Raji (cell line): ENCODE measurements around the gene FFAR2.

Experiments used
- POLR2A ChIP-seq: IDR thresholded peaks from 2 replicates; pipeline ENCODE4 v1.6.1; 2011; ENCODE audit warnings: low read depth, low read length, control low read depth; ENCODE audit not compliant: insufficient read depth

FFAR2 gene

DNA sequence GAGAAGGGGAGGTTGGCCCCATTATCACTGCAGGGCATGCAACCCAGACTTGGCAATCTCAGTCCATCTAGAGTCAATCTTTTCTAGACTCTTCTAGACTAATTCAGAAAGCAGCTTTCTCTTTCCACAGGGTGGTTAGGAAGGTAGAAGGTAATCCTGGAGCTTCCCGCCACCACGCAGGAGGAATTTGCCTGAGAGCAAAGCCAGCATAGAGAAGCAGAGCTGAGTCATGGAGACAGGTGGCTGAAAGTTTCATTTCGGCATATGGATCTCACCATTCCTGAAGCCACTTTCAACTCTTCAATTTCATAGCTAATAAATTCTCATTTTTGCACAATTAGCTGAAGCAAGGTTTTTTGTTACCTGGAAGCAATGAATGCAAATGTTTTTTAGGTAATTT is 29.0 kb upstream of the FFAR2 start:
- no peak for TF ChIP-seq POLR2A

DNA sequence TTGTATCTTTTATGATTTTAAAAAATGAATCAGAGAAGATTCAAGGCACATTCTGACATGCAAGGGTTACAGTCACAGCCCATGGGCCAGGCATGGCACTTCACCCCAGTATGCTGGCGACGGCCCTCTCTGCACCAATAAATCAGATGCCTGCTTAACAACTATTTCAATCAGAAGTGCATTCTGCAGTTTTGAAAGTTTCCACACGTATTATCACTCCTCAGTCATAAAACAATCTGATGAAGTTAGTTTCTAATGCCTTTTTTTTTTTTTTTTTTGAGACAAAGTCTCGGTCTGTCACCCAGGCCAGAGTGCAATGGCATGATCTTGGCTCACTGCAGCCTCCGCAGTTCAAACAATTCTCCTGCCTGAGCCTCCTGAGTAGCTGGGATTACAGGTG is 28.3 kb upstream of the FFAR2 start:
- no peak for TF ChIP-seq POLR2A

DNA sequence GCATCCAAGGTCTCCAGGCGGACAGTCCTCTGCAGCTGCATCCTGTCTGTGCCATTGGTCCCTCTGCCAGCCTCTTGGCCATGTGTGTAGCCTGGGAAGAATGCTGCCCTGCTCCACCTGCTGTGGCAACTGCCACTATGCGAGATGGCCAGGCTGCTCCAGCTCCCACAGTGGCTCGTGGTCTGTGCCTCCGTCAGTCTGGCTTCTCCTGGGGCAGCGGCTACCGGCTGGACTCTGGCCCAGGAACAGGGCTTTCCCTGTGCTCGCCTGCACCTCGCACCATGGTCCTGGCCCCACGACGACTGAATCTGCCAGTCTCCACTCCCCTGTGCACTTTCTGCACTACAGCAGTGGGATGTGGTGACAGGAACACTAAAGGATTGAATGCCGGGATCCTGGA is 26.7 kb upstream of the FFAR2 start:
- no peak for TF ChIP-seq POLR2A

DNA sequence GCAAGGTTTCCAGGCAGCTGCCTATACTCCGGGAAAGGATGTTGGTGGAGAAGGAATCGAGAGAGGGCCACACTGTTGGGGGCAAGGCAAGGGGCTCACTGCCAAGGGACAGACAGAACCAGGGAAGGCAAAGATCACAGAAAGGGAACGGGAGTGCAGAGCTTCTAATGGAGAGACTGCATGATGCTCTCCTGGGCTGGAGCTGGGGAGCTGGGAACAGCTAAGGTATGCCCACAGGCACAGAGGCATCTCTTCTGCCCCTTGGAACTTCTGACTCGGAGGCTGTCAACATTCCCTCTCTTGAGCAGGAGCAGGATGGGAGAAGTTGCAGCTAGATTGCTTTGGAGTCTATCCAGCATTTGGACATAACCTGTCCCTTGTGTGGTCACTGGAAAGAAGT is 22.4 kb upstream of the FFAR2 start:
- no peak for TF ChIP-seq POLR2A

DNA sequence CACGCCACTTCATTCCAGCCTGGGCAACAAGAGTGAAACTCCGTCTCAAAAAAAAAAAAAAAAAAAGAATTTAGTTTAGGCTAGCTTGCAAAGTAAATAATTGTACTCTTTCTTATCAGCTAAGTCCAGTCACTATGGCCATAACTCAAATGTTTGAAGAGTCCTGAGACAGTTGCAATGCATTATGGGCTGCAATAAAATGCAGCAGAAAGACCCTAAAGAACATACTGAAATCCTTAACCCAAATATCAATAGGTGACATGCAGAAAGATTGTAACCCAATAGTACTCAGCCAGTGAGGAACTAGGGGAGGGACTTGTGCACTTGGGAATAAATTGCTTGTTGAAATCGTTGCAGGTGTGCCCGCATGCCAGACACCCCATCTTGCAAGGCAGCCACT is 20.9 kb upstream of the FFAR2 start:
- no peak for TF ChIP-seq POLR2A

DNA sequence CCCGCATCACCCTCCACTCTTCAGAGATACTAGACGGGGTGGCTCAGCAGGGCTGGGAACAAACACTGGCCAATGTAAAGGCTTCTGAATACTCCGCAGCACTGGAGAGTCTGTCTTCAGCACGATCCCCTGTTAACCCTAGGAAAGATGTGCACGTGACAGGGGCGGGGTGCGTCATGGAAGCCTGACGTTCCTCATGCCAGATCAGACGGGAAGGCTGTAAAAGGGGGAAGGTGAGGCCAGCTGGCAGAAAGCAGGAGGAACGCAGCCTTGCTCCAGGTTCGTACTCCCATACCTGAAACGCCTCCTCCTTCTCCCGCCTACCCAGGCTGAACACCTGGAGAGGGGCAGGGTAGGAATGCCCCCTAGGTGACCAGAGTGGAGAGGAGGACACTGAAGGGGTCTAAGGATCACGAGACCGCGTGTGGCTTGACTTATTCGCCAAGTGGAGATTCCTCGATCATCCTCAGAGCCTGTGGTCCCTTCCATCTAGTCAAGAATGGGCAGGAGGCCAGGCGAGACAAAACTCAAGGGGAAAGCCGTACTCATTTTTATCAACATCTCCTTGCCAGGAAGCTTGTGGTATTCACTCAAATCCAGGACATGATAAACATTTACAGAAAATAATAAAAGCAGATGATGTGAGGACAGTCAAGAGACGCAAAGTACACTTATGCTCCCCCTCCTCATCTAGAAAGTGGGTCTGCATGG is 18.2 kb upstream of the FFAR2 start:
- TF ChIP-seq POLR2A: no peak

DNA sequence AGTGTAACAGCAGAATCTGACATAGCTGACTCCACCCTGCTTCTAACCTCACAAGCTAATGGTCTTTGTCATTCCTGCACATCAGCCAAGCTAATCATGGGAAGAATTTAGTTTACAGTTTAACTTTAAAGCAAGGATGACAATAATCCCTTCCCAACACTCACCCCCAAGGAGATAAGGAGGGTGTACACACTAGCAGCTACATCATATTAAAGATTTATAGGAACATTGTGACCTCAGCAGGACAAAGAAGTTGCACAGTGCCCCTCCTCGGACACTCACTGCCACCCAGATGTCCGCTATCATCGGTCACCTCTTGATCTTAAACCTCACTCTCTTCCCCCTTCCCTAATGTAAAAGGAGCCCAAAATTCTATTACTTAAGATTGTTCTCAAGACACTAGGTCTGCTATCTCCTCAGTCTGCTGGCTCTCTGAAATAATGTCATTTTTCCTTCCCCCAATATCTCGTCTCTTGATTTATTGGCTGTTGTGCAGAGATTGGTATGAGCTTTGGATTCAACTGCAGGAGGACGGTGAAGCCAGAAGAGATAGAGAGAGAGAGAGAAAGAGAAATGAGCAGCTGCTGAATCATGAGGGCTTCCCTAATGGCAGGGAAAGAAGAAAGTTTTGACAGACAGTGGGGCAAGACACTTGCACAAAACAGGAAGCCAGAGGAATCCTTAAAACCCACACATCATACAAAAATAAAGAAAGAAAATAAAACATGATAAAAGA is 17.5 kb upstream of the FFAR2 start:
- TF ChIP-seq POLR2A: no peak

DNA sequence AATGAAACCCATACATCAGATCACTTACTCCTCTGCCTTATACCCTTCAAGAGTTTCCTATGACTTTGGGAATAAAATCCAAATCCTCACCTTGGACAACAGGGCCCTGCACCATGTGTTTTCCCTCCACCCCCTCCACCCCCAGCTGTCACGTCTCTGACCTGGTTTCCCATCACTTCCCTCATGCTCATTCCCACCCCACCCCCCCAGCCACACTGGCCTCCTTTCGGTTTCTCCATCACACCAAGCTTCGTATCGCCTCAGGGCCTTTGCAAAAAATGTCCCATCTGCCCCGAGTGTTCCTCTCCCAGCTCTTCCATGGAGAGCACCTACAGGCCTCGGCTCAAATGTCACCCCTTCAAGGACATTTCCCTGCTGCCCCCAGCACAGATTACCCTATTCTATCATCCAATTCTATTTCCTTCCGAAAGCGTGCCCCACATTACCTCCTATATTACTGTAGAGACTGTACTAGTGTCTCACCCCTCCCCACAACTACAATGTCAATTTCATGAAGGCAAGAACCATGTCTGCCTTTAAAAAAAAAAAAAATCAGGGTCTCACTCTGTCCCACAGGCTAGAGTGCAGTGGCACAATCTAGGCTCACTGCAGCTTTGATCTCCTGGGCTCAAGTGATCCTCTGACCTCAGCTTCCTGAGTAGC is 16.8 kb upstream of the FFAR2 start:
- no peak for TF ChIP-seq POLR2A

DNA sequence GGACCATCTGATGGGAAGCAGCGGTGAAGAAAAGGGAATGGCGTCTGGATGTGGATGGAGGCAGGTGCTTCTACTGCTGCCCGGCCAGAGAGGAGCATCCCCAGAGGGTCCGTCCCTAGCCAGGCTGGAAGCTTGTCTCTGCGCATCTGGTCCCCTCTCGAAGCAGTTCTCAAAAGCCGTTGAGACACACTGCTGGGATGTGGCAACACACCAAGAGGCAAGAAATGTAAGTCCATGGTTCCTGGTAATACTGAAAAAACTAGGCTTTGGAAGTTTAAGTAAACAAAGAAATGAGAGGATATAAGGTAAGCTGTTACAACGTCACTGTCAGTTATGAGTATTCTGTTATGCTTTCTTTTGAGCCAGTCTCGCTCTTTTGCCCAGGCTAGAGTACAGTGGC is 15.1 kb upstream of the FFAR2 start:
- TF ChIP-seq POLR2A: no peak

DNA sequence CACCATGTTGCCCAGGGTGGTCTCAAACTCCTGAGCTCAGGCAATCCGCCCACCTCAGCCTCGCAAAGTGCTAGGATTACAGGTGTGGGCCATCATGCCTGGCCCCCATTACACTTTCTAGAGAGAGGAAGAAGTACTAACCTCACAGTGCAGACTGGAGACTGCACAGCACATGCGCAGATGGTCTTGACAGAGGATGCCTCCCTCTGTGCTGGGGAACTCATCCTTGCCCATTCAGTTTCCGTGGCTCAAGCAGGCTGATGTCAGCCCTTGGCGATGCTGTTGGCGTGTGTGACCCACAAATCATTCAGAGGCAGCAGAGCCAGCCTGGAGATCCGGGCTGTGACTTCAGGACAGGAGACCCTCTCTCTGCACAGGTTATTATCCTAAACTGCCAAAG is 14.6 kb upstream of the FFAR2 start:
- no peak for TF ChIP-seq POLR2A

DNA sequence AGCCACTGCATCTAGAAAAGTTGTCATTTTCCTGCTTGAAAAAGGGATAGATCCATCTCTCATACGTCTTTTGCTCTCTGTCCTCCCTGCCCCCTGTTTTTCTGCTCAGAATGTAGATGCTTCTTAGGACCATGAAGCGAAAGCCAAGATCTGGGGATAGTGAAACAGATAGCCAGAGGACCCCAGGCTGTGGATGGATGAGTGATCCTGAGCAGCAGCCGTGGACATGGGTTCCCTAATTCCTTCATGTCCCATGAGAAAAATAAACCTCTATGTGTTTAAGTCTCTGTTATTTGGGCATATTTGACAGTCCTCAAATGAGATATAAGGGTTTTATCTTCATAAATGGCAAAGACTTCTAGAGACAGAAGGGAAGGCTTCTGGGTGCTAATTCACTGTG is 12.2 kb upstream of the FFAR2 start:
- no peak for TF ChIP-seq POLR2A

DNA sequence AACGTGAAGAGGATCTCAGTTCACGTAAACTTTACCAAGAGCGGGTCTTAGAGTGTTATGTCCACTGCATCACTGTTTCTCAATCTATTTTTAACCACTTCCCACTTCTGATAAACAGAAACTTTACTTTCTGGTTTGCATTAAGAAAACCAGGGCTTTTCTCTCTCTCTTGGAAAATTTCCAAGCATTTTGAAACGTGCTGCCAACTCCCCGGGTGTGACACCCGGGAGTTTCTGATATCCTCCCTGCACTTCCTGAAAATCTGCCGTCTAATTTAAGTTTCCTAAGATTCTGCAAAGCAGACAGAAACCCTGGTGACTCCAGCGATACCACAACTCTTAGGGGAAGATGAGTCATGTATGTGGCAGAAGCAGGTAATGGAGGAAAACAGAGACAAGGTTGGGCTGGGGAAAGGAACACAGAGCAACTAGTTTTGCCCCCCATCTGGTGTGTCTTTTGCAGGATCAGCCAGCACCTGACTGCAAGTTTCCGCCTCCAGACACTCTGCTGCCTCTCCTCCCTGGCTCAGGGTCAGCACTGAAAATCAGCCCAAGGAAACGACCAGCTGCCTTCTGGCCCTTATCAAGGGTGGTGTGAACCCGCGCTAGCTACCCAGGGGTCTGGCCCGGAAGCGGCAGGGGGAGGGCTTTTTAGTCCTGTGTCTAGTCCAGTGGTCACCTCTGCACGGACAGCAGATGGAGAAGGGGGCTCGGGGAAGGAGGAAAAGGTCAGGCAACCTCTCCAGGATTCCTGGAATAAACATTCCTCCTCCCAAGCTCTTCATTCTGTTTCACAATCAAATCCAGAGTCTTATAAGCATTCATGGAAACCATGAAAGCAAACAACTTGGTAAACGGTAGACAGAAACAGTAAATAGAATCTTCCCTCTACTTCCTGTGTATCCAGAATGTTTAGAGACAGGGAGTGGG is 11.3 kb upstream of the FFAR2 start:
- TF ChIP-seq POLR2A: no peak

DNA sequence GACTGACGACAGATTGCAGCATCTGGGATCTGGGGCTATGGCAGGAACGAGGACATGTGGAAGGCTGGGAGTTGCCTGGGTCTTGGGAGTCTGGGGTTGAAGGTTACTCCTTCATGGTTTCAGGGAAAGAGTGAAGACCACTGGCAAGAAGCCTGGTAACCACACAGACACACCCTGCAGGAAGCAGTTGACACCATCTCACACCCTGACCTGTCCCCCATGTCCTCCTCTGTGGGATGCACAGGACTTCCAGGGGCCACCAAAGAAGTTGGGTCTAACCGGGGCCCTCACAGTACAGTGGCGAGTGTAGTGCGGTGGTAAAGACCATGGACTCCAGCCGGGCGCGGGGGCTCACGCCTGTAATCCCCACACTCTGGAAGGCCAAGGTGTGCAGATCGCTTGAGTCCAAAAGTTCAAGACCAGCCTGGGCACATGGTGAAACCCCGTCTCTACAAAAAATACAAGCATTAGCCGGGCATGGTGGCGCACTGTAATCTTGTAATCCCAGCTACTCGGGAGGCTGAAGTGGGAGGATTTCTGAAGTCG is 10.6 kb upstream of the FFAR2 start:
- no peak for TF ChIP-seq POLR2A

DNA sequence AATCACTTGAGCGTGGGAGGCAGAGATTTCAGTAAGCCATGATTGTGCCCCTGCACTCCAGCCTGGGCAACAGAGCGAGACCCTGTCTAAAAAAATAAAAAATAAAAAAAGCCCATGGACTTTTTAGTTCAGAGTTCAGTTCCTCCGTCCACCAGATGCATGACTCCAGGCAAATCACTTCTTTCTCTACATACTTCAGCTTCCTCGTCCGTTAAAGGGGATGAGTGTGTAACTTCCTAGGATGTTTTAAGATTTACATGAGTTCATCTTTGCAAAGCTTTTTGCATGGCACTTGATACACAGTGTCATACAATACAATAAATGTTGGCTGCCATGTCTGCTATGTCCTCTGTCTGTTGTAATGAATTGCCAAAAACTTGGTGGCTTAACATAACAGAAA is 10.0 kb upstream of the FFAR2 start:
- no peak for TF ChIP-seq POLR2A

DNA sequence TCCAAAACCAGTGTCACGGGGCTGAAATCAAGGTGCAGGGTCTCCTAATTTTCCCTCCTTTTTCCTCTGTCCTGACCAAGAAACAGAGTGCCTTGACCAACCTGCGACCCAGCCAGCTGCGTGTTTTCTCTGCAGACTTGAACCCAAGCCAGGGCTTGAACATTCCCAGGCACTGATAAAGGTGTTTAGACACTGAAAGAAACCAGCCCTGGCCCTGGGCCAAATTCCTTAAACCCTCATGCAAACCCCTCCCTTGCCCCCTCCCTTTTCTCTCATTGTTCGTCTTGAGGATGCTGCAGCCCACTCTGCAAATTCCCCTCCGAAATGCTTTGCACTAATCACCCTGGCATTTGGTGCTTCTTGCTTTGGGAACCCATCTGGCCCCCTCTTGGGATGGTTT is 9.5 kb upstream of the FFAR2 start:
- TF ChIP-seq POLR2A: no peak

DNA sequence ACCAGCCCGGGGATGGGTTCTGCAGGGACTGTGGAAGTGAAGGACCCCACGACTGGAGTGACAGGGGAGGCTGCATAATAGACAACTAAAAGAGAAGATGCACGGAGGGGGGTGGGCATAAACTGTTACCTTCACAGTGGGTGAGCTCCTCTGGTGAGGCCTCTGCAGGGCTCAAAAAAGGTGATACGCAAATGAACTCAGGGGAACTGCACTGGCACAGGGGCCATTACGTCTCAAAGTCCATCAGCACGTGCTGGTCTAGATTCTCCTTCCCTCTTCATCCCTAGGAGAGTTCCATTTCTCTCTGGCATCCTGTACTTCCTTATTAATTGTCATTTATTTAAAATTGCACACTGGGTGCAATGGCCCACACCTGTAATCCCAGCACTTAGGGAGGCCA is 8.1 kb upstream of the FFAR2 start:
- TF ChIP-seq POLR2A: no peak

DNA sequence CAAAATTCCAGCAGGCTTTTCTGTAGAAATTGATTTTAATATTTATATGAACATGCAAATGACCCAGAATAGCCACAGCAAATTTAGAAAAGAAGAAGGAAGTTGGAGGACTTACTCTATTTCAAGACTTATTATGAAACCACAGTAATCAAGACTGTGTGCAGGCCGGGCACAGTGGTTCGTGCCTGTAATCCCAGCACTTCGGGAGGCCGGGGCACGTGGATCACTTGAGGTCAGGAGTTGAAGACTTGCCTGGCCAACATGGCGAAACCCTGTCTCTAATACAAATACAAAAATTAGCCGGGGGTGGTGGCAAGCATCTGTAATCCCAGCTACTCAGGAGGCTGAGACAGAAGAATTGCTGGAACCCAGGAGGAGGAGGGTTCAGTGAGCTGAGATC is 6.0 kb upstream of the FFAR2 start:
- TF ChIP-seq POLR2A: no peak
